ENCODE measurements around the gene MPP3. TPM values are rescaled to one million over a fixed set of nuclear protein-coding genes. Genes with fewer than 3 reads are reported as not detected.

MPP3 gene
- total and polyA plus RNA-seq, 4 donors: 3.1 to 25.2 (median 15.2) TPM

DNA sequence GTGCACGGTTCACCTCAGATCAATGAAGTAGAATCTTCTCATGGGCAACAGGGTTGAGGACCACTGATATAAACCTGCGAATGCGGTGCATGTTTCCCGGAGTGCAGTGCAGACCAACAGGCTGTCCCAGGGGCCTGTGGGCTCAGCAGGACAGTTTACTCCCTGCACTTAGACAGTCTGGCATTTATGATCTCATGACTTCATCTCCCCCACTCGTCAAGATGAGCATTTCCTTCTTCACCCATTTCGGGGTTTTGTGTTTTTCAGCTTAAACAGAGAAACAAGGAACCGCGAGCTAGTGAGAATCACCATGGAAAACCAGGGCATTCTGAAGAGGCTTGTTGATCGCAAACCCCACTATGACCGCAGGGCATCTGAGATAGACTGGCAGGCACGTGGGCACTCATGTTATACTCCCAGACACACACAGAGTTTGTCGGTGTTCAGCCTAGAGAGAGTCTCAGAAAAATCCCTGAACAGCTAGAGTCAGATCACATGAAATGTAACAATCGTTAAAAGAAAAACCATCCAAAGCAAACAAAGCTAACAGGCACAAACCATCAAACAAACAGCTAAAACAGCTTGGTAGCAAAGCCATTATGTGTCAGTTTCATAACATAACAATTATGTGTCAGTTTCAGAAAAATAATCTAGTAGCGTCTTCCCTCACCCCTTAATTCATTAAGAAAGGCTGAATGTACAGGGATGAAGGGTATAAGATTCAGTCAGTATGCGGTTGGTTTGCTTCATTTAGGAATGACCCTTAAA is 49.8 kb downstream of the MPP3 start:
- H3K4me3 ChIP-seq (ENCODE audit: low read length in 2 of 2): no peak overlapping the region
- H3K9me3 ChIP-seq (ENCODE audit: control insufficient read depth, low read length): no peaks in the 10 kb centered on the region
- H3K4me1 ChIP-seq (ENCODE audit: control insufficient read depth in 1 of 2, insufficient read depth in 2 of 2, low read length in 2 of 2): no peaks in the 10 kb centered on the region
- ATAC-seq (ENCODE audit: low FRiP score) (no peak), DNase-seq (no peak)
- 83 to 84% methylated on average over 15 of the region's 15 CpGs for WGBS, 2 donors
- H3K27me3 ChIP-seq (ENCODE audit: control insufficient read depth in 1 of 2, insufficient read depth in 2 of 2, low read length in 1 of 2): no peaks in the 10 kb centered on the region
- no peaks in the 10 kb centered on the region for H3K36me3 ChIP-seq (ENCODE audit: control insufficient read depth in 1 of 2, insufficient read depth in 2 of 2, low read length in 1 of 2)
- no peak overlapping the region for H3K27ac ChIP-seq (ENCODE audit: low read depth in 1 of 2, low read length in 2 of 2)
- intact Hi-C loops (cut with DNase I): loop anchor here (5.0 kb wide), 1 partner anchor 49 kb away; the partner anchor contains the start of gene MPP3 (in 2 of the 2)

DNA sequence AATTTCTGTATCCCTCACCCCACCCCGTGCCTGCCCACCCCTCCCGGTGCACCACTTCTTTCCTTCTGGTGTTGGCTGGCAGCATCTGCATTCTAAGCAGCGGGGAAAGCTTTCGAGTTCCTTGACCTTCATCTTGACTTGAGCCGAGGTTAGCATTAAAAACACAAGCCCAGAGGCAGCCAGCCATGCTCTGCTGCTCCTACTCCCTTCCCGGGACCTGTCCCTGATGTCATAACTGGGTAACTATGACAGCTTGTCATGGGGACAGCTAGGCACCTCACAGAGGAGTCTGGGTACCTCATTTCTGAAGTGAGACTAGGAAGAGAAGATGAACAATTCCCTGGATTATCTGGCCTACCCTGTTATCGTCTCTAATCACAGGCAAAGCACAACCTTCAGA is 52.8 kb downstream of the MPP3 start, which contains the start of gene CFAP97D1:
CFAP97D1 (plus strand) TSS at position 301 of the 400 bp plus-strand sequence; CDS start at position 329, 28 bp downstream.
- WGBS, 2 donors: 77 to 81% methylated on average over 7 of the region's 7 CpGs
- Histone ChIP-seq H3K9me3 (ENCODE audit: control insufficient read depth, low read length) (no peaks in the 10 kb centered on the region), H3K4me1 (ENCODE audit: control insufficient read depth in 1 of 2, insufficient read depth in 2 of 2, low read length in 2 of 2) (peaks cover 0 to 4% of the 10 kb centered on the region in 2 donors)

DNA sequence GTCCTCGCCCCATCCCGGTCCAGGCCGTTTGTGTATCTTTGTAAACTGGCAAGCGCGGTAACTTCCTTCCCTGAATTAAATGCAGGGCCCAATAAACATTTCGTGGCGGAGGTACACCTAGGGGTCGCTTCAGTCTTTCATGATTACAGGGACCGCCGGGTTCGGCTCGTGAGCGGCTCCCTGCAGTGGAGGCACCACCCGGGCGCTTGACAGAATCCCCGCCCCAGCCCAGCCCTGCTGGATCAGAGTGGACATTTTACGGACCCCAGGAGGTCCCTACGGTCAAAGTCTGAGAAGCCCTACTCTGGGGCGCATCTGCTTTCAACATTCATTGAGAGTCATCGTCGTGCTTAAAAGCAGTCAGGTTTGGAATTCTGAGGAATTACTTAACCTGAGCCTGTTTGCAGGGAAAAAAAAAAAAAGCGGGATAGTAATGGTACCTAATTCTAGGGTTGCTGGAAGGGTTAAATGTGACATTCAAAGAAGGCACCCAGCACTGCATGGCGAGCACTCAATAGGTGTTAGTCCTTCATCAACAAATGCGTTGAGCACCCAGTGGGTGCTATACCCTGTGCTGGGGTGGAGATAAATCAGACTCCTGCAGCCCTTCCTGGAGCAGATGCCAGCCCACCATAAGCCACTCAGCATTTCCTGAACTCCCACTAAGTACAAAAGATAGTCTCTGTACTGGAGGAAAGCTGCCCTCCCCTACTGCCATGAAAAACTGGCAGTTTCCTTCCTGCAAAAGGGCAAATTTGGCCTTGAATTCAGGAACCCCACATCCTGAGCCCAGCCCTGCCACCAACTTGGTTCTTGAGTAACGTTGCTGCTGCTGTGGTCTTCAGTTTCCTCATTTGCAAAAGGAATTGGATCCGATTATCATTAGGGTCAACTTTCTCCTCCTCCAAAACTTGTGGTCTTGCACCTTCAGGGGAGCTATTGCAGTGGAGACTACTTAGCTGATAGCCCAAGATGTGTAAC is 53.5 kb downstream of the MPP3 start:
- intact Hi-C loops (cut with DNase I): loop anchor here (5.0 kb wide), 2 partner anchors 53 to 68 kb away; partner anchors contain the start of genes MPP3 (in 2 of the 2) and CD300LG (in 1 of the 2)
- WGBS, 2 donors: 10 to 11% methylated on average over 26 of the region's 26 CpGs
- DNase-seq: no peak
- Histone ChIP-seq H3K4me3 (ENCODE audit: low read length in 2 of 2) (peak overlapping the region; percentile 39 to 46), H3K4me1 (ENCODE audit: control insufficient read depth in 1 of 2, insufficient read depth in 2 of 2, low read length in 2 of 2) (peaks cover 0 to 4% of the 10 kb centered on the region in 2 donors), H3K27me3 (ENCODE audit: control insufficient read depth in 1 of 2, insufficient read depth in 2 of 2, low read length in 1 of 2) (no peaks in the 10 kb centered on the region), H3K36me3 (ENCODE audit: control insufficient read depth in 1 of 2, insufficient read depth in 2 of 2, low read length in 1 of 2) (peaks cover 0 to 1% of the 10 kb centered on the region in 2 donors), H3K9me3 (ENCODE audit: control insufficient read depth, low read length) (no peaks in the 10 kb centered on the region), H3K27ac (ENCODE audit: low read depth in 1 of 2, low read length in 2 of 2) (peak overlapping the region in 1 of 2 donors; percentile 55)
- peak; percentile 21 for ATAC-seq (ENCODE audit: low FRiP score)

More for the DNA sequence above, 52.8 kb downstream of the MPP3 start, which contains the start of gene CFAP97D1:
- H3K27me3 ChIP-seq (ENCODE audit: control insufficient read depth in 1 of 2, insufficient read depth in 2 of 2, low read length in 1 of 2): no peaks in the 10 kb centered on the region
- intact Hi-C loops (cut with DNase I): loop anchor here (5.0 kb wide), 1 partner anchor 52 kb away; the partner anchor contains the start of gene MPP3 (in 2 of the 2)
- ATAC-seq (ENCODE audit: low FRiP score) (no peak), DNase-seq (no peak)
- H3K4me3 ChIP-seq (ENCODE audit: low read length in 2 of 2): peak within 1 kb of the TSS; percentile 39 to 46
- peaks cover 0 to 1% of the 10 kb centered on the region in 2 donors for H3K36me3 ChIP-seq (ENCODE audit: control insufficient read depth in 1 of 2, insufficient read depth in 2 of 2, low read length in 1 of 2)
- H3K27ac ChIP-seq (ENCODE audit: low read depth in 1 of 2, low read length in 2 of 2): peak within 1 kb of the TSS in 1 of 2 donors; percentile 55

DNA sequence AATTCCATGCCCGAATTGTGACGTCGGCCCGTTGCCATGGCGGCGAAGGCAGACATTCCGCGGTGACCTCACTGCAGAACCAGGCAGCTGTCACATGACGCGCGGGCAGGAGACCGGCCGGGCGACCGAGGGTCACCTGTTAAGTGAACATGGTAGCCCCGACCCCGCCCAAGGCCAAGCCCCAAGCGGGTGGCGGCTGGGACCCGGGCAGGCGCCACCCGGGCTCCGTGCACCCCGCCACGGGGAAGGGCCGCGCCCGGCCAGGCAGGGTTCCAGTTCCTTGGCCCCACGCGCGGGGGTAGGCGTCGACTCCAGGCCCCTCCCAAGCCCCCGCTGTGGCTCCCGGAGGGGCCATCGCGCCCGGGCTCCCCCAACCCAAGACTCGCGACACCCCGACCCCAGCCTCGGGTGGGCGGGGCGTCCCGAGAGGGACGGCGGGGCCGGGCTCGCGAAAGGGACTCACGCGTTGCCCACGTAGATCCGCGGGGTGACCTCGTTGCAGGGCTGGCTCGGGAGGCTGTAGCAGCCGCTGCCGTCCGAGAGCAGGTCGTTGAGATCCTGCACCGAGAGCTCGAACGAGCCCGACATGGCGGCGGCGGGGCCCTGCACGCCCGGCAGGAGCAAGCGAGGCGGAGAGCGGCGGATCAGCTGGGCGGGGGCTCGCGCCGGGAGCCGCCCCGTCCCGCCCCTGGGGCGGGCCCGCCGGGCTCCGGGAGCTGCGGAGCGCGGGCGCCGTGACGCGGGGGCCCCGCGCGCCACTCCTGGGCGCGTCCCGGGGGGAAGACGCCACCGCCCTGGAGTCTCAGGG is 54.4 kb downstream of the MPP3 start, which contains the start of gene DUSP3:
DUSP3 (minus strand) TSS at position 641 of the 808 bp plus-strand sequence; CDS start at position 588, 53 bp downstream.
- intact Hi-C loops (cut with DNase I): loop anchor here in 1 of 2 donors (5.0 kb wide), 1 partner anchor 69 kb away; the partner anchor contains the start of gene CD300LG

DNA sequence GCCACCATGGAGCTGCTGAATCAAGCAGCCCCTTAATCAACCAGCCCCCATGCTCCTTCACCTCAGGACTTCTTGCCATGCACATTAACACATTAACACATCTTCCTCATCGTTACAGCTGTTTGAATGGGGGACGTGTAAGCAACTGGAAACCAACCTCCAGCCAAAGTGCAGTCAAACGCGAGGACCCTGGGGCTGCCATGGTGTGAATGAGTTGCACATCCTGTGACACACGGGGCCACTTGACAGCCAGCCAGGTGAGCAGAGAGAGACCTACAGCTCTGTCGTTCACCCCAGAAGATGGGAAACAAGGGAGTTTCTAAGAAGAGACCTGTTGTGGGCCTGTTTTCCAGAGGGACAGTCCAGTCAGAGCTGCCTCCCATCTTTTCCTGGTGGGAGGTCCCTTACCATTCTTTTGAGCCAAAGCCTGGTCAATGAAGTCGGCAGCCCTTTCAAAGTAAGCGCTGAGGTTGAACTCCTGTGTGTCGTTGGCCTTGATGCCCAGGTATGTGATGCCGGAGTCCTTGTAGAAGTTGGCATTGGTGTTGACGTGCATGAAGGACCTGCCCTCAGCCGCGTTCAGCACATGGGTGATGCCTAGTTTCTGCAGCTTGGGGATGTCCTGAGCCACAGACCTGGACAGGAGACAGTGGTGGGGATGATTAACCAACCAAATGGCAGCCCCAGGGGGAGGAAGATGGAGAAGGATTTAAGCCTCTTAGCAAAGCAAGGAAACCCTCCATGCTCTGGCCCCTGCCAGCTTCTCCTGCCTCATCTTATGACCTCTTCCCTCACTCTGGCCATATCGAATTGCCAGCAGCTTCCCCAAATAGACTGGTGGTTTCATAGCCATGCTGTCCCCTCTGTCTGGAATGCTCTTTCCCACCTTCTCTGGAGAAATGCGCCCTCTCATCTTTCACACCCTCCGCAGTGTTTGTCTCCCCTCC is 58.4 kb downstream of the MPP3 start:
- ATAC-seq (ENCODE audit: low FRiP score): no peak
- Histone ChIP-seq H3K27me3 (ENCODE audit: control insufficient read depth in 1 of 2, insufficient read depth in 2 of 2, low read length in 1 of 2) (no peaks in the 10 kb centered on the region), H3K9me3 (ENCODE audit: control insufficient read depth, low read length) (no peaks in the 10 kb centered on the region), H3K27ac (ENCODE audit: low read depth in 1 of 2, low read length in 2 of 2) (peak overlapping the region in 1 of 2 donors; percentile 31), H3K4me1 (ENCODE audit: control insufficient read depth in 1 of 2, insufficient read depth in 2 of 2, low read length in 2 of 2) (peaks cover 0 to 4% of the 10 kb centered on the region in 2 donors), H3K36me3 (ENCODE audit: control insufficient read depth in 1 of 2, insufficient read depth in 2 of 2, low read length in 1 of 2) (peaks cover 0 to 1% of the 10 kb centered on the region in 2 donors), H3K4me3 (ENCODE audit: low read length in 2 of 2) (no peak overlapping the region)
- intact Hi-C loops (cut with DNase I): loop anchor here in 1 of 2 donors (5.0 kb wide), 1 partner anchor 73 kb away; the partner anchor contains the start of gene CD300LG
- 89 to 92% methylated on average over 16 of the region's 16 CpGs for WGBS, 2 donors
- no peak for DNase-seq

More for the DNA sequence above, 54.4 kb downstream of the MPP3 start, which contains the start of gene DUSP3:
- Histone ChIP-seq H3K27me3 (ENCODE audit: control insufficient read depth in 1 of 2, insufficient read depth in 2 of 2, low read length in 1 of 2) (no peaks in the 10 kb centered on the region), H3K9me3 (ENCODE audit: control insufficient read depth, low read length) (no peaks in the 10 kb centered on the region), H3K27ac (ENCODE audit: low read depth in 1 of 2, low read length in 2 of 2) (peak within 1 kb of the TSS; percentile 79 to 98), H3K4me1 (ENCODE audit: control insufficient read depth in 1 of 2, insufficient read depth in 2 of 2, low read length in 2 of 2) (peaks cover 0 to 4% of the 10 kb centered on the region in 2 donors), H3K4me3 (ENCODE audit: low read length in 2 of 2) (peak within 1 kb of the TSS; percentile 66 to 89), H3K36me3 (ENCODE audit: control insufficient read depth in 1 of 2, insufficient read depth in 2 of 2, low read length in 1 of 2) (peaks cover 0 to 1% of the 10 kb centered on the region in 2 donors)
- peak; percentile 94 for ATAC-seq (ENCODE audit: low FRiP score)
- WGBS, 2 donors: 0% methylated on average over 81 to 100 of the region's 100 CpGs
- peak; percentile 98 to 99 for DNase-seq

DNA sequence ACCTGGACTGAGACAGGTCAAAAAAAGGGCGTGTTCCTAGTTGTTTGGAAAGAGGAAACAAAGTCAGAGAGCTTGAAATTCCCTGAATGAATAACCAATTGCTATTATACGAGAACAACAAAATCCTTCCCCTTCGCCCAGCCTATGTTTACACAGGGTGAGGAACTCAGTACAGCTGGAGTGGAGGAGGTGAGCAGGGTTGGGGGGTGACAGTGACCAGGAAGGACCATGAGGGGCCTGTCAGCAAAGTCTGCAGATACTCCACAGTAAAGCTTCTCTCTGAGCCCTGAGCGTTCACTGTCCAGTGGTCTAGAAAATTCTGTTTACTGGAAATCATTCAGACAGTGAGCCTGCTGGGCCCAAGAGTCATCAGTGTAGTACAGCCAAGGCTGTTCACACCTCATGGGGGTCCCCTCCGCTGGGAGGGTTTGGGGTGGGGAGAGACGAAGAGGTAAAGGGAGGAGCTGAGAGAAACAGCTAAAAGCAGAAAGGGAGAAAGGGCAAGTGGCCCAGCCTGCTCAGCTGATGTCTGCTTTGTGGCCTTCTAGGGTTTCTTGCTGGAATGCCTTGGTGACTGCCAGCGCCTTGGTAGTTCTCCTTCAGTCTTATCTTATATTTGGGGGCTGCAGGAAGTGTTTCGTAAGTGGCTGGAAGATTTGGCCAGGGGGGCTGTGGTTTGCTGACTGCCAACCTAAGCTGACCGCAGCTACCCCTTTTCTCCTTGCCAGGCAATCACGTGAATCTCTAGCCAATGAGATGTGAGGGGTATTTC is 59.9 kb downstream of the MPP3 start:
- no peaks in the 10 kb centered on the region for H3K27me3 ChIP-seq (ENCODE audit: control insufficient read depth in 1 of 2, insufficient read depth in 2 of 2, low read length in 1 of 2)
- H3K4me1 ChIP-seq (ENCODE audit: control insufficient read depth in 1 of 2, insufficient read depth in 2 of 2, low read length in 2 of 2): peaks cover 0 to 4% of the 10 kb centered on the region in 2 donors
- H3K9me3 ChIP-seq (ENCODE audit: control insufficient read depth, low read length): no peaks in the 10 kb centered on the region
- peaks cover 0 to 3% of the 10 kb centered on the region in 2 donors for H3K36me3 ChIP-seq (ENCODE audit: control insufficient read depth in 1 of 2, insufficient read depth in 2 of 2, low read length in 1 of 2)
- DNase-seq: peak in 1 of 2 donors; percentile 86
- no peak overlapping the region for H3K4me3 ChIP-seq (ENCODE audit: low read length in 2 of 2)
- ATAC-seq (ENCODE audit: low FRiP score): peak; percentile 54
- H3K27ac ChIP-seq (ENCODE audit: low read depth in 1 of 2, low read length in 2 of 2): peak overlapping the region; percentile 48 to 90
- 12 to 13% methylated on average over 10 of the region's 10 CpGs for WGBS, 2 donors
- intact Hi-C loops (cut with DNase I): no loop called here
